Measurements from ENCODE around the gene NIPAL3.
A peak's percentile ranks its signal among the peaks of the same experiment; 100 is the strongest.
"Not testable (repeated sequence)": the region's sequence is repeated elsewhere in the genome, so short reads cannot be mapped to it uniquely, and the experiment has no call there.

NIPAL3 gene

GRCh38 chr1:24493785-24494184 lies 78.2 kb downstream of the NIPAL3 start:
- no peak for DNase-seq

DNA sequence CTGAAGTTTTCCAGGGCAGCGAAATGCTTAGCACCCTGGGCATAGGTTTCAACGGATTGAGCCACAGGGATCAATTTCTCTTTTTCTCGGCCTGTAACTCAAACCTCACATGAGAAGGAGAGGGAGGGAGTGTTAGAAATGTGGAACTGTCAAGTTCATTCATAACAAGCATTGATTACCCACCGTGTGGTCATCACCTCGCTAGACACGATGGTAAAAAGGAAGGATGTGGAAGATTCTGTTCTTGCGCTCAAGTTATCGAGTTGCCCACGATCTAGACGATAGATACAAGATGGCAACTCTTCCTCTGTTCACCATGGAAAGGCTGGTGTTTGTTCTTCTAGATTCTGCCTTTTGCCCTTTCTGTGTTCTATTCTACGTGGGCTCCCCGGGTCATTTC lies 83.0 kb downstream of the NIPAL3 start:
- no peak for DNase-seq

DNA sequence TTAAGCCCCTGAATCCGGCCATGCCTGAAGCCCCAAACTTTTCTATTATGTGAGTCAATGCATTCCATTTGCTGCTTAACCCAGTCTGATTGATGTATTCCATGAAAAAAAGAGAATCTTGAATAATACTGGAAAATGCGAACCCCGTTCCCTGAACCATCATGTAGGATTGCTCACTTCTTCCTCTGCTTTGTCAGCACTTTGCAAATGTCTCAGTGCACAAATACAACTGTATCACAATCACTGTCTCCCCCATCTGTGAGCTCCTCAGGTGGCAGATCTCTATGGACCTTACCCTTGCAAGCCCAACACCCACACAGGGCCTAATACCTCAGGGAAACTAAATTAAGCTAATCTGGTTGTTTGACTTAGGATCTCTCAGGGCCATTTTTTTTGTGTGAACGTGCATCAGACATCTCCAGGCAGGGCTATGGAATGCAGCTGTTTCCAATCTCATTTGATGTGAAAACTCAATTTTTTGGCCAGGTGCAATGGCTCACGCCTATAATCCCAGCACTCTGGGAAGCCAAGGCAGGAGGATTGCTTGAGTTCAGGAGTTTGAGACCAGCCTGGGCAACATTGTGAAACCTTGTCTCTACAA lies 84.9 kb downstream of the NIPAL3 start:
- DNase-seq: no peak

DNA sequence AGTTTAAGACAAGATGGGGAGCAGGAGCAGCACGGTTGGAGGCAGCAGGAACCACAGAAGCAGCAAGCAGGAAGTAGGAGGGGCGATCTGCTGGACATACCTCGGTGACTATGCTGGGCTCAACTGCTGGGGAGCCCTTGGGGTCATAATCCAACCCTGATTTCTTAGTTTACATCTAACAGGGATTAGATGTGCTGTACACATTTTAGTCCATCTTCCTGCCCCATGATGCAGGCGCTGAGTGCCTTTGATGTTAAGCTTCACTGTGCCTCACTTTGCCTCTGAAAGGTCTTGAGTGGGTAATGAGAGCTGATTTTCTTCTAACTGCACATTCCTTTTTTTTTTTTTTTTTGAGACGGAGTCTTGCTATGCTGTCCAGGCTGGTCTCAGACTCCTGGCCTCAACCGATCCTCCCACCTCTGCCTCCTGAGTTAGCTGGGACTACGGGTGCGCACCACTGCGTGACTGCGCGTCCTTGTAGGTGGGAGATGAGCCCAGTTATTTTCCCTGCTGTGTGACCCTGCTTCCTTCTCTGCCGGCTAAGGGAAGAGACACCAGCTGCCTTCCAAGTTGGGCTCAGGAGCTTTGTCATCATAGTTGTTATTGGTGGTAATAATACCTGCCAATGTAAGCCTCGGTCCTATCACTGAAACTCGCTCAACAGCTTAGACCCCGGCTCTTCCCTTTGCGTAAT lies 85.9 kb downstream of the NIPAL3 start:
- DNase-seq: peak; percentile 25

DNA sequence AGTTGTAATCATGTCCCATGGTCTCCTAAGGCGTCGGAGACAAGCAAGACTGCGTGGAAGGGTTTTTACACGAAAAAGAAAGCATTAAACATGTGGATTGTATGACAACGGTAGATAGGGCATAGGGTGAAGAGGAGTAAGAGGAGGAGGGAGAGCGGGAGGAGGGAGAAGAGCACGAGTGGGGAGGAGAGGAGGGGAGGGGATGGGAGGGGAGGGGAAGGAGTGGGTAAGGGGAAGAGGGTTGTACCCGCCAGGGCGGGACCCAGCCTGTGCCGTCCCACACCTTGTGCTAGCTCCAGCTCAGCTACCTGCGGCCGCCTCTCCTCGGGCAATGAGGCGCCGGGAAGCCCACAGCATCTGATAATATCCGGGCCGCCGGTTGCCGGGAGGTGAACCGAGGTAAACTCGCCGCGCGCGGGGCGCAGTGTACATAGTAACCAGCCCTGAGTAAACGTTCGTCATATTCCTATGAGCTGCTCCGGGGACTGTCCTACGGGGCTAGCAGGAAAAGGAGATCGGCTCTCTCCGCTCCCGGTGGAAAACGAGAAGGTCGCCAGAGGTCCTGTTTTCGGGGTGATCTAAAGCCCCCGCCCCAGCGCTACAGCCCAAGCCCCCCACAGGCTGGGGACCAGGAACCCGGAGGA lies 86.6 kb downstream of the NIPAL3 start:
- peak; percentile 74 for DNase-seq

GRCh38 chr1:24502709-24503058 lies 87.1 kb downstream of the NIPAL3 start, which contains the start of gene RCAN3:
Gene RCAN3, plus strand, starts transcription at chr1:24502836. Its CDS starts 11,537 bp downstream, at chr1:24514373.
- DNase-seq: peak; percentile 88

GRCh38 chr1:24503059-24503751 lies 87.6 kb downstream of the NIPAL3 start:
- DNase-seq: no peak

GRCh38 chr1:24503870-24504523 lies 88.4 kb downstream of the NIPAL3 start:
- no peak for DNase-seq

DNA sequence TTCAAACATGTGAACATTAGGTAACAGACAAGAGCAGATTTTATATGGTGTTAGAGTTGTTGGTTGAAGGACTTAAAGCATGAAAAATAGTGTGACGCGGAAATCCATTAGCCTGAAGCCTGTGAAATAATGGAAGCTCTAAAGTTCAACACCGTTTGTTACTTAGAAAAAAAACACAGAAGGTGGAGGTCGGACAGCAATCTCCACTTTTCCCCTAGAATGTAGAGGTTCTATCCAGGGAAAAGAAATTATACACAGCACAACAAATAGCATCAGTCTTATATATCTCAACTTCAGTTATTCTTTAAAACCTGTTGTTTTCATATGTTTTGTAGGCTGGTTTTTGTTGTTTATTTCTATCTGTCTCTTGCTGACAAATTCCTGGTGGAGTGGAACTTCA lies 89.0 kb downstream of the NIPAL3 start:
- no peak for DNase-seq

DNA sequence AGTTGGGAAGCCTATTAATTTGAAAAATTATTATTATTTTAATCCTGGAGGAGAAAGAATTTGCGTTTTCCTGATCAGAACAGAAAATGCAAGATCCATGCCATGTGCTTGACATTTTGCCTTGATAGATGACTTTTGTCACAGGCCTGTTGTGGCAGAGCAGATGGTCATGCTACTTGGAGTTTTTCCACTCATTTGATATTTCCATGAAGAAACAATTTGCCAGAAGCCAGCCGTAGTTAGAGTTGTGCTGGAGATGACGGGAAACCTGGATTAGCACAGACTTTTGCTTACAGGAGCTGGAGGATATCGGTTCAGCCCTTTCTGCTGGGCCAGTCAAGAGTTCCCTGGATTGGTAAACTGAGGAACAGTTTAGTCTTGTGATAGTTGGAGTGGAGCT lies 90.2 kb downstream of the NIPAL3 start:
- no peak for DNase-seq

- DNase-seq: no peak
Measured at GRCh38 chr1:24506691-24507381, 91.2 kb downstream of the NIPAL3 start.

- no peak for DNase-seq
Measured at GRCh38 chr1:24507405-24507804, 91.8 kb downstream of the NIPAL3 start.

- no peak for DNase-seq
Measured at GRCh38 chr1:24508911-24509310, 93.3 kb downstream of the NIPAL3 start.

GRCh38 chr1:24513706-24514105 lies 98.1 kb downstream of the NIPAL3 start:
- no peak for DNase-seq

- DNase-seq: no peak
Measured at GRCh38 chr1:24514946-24515345, 99.3 kb downstream of the NIPAL3 start.

- not testable (repeated sequence) for DNase-seq
Measured at GRCh38 chr1:24515671-24516209, 100.1 kb downstream of the NIPAL3 start.

DNA sequence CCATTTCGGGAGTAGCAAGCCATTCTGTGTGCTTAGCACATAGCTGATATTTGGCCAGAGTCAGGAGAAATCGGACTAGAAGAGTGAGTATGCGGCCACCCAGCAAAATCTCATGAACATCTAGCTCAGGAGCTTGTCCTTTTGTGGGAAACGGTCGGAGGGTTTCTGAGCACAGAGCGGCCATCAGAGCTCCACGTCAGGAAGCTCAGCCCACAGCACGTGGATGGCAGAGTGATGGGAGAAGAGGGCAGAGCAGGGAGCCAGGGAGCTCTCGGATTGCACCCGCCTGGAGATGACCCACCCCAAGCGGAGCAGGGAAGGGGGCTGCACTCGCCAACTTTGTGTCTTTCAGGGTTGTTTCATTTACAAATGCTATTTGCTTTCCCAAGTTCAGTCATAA lies 100.9 kb downstream of the NIPAL3 start:
- DNase-seq: no peak

GRCh38 chr1:24517898-24518297 lies 102.3 kb downstream of the NIPAL3 start:
- DNase-seq: no peak

DNA sequence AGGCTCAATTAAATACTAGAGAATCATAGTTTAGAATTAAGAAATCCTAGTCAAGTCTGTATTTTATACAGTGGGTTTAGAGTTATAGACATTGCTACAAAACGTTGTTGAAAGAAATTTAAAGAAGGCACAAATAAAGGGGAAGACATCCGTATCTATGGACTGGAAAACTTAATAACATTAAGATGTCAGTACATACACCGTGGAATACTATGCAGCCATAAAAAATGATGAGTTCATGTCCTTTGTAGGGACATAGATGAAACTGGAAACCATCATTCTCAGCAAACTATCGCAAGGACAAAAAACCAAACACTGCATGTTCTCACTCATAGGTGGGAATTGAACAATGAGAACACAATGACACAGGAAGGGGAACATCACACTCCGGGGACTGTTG lies 104.7 kb downstream of the NIPAL3 start:
- not testable (repeated sequence) for DNase-seq

Measured in femur (tissue), 1 donor.